Measurements from ENCODE around the gene RINT1. TPM values are rescaled to one million over a fixed set of nuclear protein-coding genes. Genes with fewer than 3 reads are reported as not detected.

Gene RINT1
- total RNA-seq, 1 donor from 2014 or later, result 28.1 TPM

DNA sequence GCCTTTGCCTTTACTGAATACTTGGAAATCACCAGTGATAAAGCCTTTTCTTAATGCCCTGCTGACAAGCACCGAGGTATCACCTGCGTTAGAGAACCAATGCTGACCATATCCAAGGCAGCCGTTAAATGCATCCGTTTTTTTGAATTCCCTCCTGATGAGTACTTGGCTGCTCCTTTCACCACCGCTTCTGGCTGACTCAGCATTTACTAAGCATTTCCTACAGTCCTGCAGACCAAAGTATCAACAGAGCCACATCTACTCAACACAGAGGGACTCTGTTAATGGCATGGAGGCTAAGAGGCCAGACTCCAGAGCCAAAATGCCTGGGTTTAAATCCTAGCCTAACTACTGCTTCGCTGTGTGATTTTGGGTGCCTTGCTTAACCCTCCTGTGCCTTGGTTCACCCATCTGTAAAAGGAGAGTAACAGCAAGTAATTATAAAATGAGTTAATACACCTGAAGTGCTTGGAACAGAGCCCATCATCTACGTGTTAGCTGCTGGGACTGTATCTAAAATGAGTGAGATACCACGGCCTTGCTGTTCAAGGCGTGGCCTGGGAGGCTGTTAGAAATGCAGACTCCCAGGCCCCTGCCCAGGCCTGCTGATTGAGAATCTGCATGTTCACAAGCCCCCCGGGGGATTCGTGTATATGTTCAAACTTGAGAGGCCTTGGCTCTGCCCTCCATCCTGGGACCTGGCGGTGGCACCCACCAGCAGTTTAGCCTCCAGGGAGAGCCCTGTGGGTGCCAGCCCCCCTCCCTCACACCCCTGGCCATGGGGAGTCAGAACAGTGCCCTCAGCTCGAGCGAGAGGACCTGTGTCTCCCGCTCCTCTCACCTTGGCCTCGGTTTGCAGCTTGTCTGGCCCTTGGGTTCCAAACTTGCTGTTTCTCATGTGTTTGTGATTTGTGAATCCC is 80.1 kb downstream of the RINT1 start:
- H3K27ac Mint-ChIP-seq (ENCODE audit: unreplicated experiment), result no peak overlapping the region
- H3K9me3 Mint-ChIP-seq (ENCODE audit: unreplicated experiment), result peaks cover 2% of the 10 kb centered on the region

DNA sequence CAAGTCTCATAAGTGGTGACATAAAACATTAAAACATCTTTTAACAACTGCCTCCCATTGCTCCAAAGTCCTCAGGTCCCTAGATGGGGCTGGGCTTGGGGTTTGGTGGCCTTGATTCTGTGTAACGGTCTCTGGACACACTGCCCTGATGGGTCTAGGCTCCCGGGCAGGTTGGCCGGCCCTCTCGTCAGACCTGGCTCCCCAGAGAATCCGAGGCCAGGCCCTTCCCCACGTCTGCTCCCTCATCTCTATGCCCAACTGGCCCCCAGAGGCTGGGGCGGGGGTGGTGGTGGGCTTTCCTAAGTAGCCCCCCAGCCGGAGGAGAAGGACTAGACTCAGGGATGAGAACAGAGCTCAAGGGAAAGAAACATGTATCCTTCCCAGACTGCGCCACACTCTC is 80.8 kb downstream of the RINT1 start:
- no peak overlapping the region for H3K4me3 ChIP-seq (ENCODE audit: insufficient read depth, low read depth, low read length)
- H3K4me2 ChIP-seq (ENCODE audit: low read length), result no peak overlapping the region
- Mint-ChIP-seq H3K36me3 (ENCODE audit: low read depth, unreplicated experiment) (peaks cover 4% of the 10 kb centered on the region), H3K9me3 (ENCODE audit: unreplicated experiment) (peaks cover 2% of the 10 kb centered on the region), H3K4me1 (ENCODE audit: low read depth, unreplicated experiment) (no peaks in the 10 kb centered on the region), H3K27me3 (ENCODE audit: low read depth, unreplicated experiment) (peaks cover 3% of the 10 kb centered on the region), H3K4me3 (ENCODE audit: unreplicated experiment) (no peak overlapping the region), H3K27ac (ENCODE audit: unreplicated experiment) (no peak overlapping the region)
- DNase-seq (ENCODE audit: low read depth) (no peak), FAIRE-seq (no peak)
- H3K4me1 ChIP-seq (ENCODE audit: insufficient read depth, low read length), result peaks cover 8% of the 10 kb centered on the region
- no peaks in the 10 kb centered on the region for H3K36me3 ChIP-seq (ENCODE audit: insufficient read depth, low read length)
- no peaks in the 10 kb centered on the region for H4K20me1 ChIP-seq (ENCODE audit: insufficient read depth, low read length)
- TF ChIP-seq CTCF (IDR thresholded peaks at IDR 0.05; ENCODE audit: insufficient read depth, low read depth, low read length) (no peak), EZH2 (IDR thresholded peaks at IDR 0.05; ENCODE audit: insufficient read depth, low read length) (no peak)
- H3K9ac ChIP-seq (ENCODE audit: low read length), result no peak overlapping the region
- H3K27me3 ChIP-seq (ENCODE audit: insufficient read depth, low read length), result no peaks in the 10 kb centered on the region
- H2AFZ ChIP-seq (ENCODE audit: low read depth, low read length), result no peak overlapping the region
- H3K9me3 ChIP-seq (ENCODE audit: insufficient read depth, low read depth, low read length), result no peaks in the 10 kb centered on the region
- H3K27ac ChIP-seq (ENCODE audit: low read depth, low read length), result no peak overlapping the region
- H3K79me2 ChIP-seq (ENCODE audit: insufficient read depth, low read length), result no peaks in the 10 kb centered on the region

More for the DNA sequence above, 80.1 kb downstream of the RINT1 start:
- H3K4me2 ChIP-seq (ENCODE audit: low read length), result no peak overlapping the region
- peaks cover 8% of the 10 kb centered on the region for H3K4me1 ChIP-seq (ENCODE audit: insufficient read depth, low read length)
- H3K27ac ChIP-seq (ENCODE audit: low read depth, low read length), result no peak overlapping the region
- peaks cover 3% of the 10 kb centered on the region for H3K27me3 Mint-ChIP-seq (ENCODE audit: low read depth, unreplicated experiment)
- H2AFZ ChIP-seq (ENCODE audit: low read depth, low read length), result no peak overlapping the region
- H3K36me3 Mint-ChIP-seq (ENCODE audit: low read depth, unreplicated experiment), result peaks cover 5% of the 10 kb centered on the region
- no peaks in the 10 kb centered on the region for H3K4me1 Mint-ChIP-seq (ENCODE audit: low read depth, unreplicated experiment)
- peak; percentile 35 for DNase-seq (ENCODE audit: low read depth)
- no peaks in the 10 kb centered on the region for H3K79me2 ChIP-seq (ENCODE audit: insufficient read depth, low read length)
- H3K27me3 ChIP-seq (ENCODE audit: insufficient read depth, low read length), result no peaks in the 10 kb centered on the region
- no peak overlapping the region for H3K9ac ChIP-seq (ENCODE audit: low read length)
- H3K36me3 ChIP-seq (ENCODE audit: insufficient read depth, low read length), result no peaks in the 10 kb centered on the region
- H3K4me3 ChIP-seq (ENCODE audit: insufficient read depth, low read depth, low read length), result no peak overlapping the region
- no peaks in the 10 kb centered on the region for H4K20me1 ChIP-seq (ENCODE audit: insufficient read depth, low read length)
- TF ChIP-seq CTCF (IDR thresholded peaks at IDR 0.05; ENCODE audit: insufficient read depth, low read depth, low read length) (no peak), EZH2 (IDR thresholded peaks at IDR 0.05; ENCODE audit: insufficient read depth, low read length) (no peak)
- FAIRE-seq, result no peak
- no peak overlapping the region for H3K4me3 Mint-ChIP-seq (ENCODE audit: unreplicated experiment)
- no peaks in the 10 kb centered on the region for H3K9me3 ChIP-seq (ENCODE audit: insufficient read depth, low read depth, low read length)
